Fibroblast of lung (primary cell): ENCODE results near the gene RIIAD1. TPM values are rescaled to one million over a fixed set of nuclear protein-coding genes. Genes with fewer than 3 reads are reported as not detected.
A peak's percentile ranks its signal among the peaks of the same experiment; 100 is the strongest.

ENCODE experiments used
- DNase-seq, 2 donors: peaks; one replicate each; pipeline versions ENCODE4 v3.0.0 to v3.0.0-alpha.2; 2010; ENCODE audit warnings: low read depth in 2 of 2
- H2AFZ ChIP-seq: 2 replicates; pipeline ENCODE4 v1.5.1; 2012; ENCODE audit warnings: low read length, control low read depth, inconsistent platforms
- H3K27ac ChIP-seq: 2 replicates; pipeline ENCODE4 v1.5.1; 2011; ENCODE audit warnings: low read length, control low read depth; ENCODE audit not compliant: insufficient read depth
- H3K27me3 ChIP-seq: 2 replicates; pipeline ENCODE4 v1.5.1; 2011; ENCODE audit warnings: mild to moderate bottlenecking, low read length; ENCODE audit not compliant: control insufficient read depth, insufficient read depth
- H3K36me3 ChIP-seq: 2 replicates; pipeline ENCODE4 v1.5.1; 2011; ENCODE audit warnings: low read length; ENCODE audit not compliant: control insufficient read depth, insufficient read depth
- H3K4me1 ChIP-seq: 2 replicates; pipeline ENCODE4 v1.5.1; 2011; ENCODE audit warnings: low read length; ENCODE audit not compliant: control insufficient read depth, insufficient read depth; ENCODE audit errors: extremely low read depth
- H3K4me2 ChIP-seq: 2 replicates; pipeline ENCODE4 v1.5.1; 2011; ENCODE audit warnings: low read length, control low read depth; ENCODE audit not compliant: insufficient read depth; ENCODE audit errors: extremely low read depth
- H3K4me3 ChIP-seq, 4 experiments: fragments of 200-600 bp in 1 of 4; sonication (generic) in 1 of 4; replicated peaks in 1 of 4; 2 replicates each; pipeline ENCODE4 v1.5.1; 2011 to 2016; ENCODE audit warnings: low read length in 4 of 4, low read depth in 3 of 4, mild to moderate bottlenecking in 3 of 4, control low read depth in 2 of 4, inconsistent platforms in 1 of 4, mixed read lengths in 1 of 4; ENCODE audit not compliant: insufficient read depth in 1 of 4; ENCODE audit errors: control extremely low read depth in 1 of 4
- H3K79me2 ChIP-seq: 2 replicates; pipeline ENCODE4 v1.5.1; 2012; ENCODE audit warnings: mild to moderate bottlenecking, low read length, inconsistent platforms; ENCODE audit not compliant: control insufficient read depth, insufficient read depth
- H3K9ac ChIP-seq: 2 replicates; pipeline ENCODE4 v1.5.1; 2011; ENCODE audit warnings: mild to moderate bottlenecking, low read length, control low read depth; ENCODE audit not compliant: insufficient read depth
- H3K9me3 ChIP-seq: 2 replicates; pipeline ENCODE4 v1.5.1; 2012; ENCODE audit warnings: low read depth, low read length; ENCODE audit not compliant: control insufficient read depth, insufficient read depth
- H4K20me1 ChIP-seq: 2 replicates; pipeline ENCODE4 v1.5.1; 2011; ENCODE audit warnings: low read length; ENCODE audit not compliant: control insufficient read depth, insufficient read depth; ENCODE audit errors: extremely low read depth
- EZH2 ChIP-seq: IDR thresholded peaks from 2 replicates; pipeline ENCODE4 v1.5.1; 2012; ENCODE audit warnings: low read length, control low read depth, mild to moderate bottlenecking; ENCODE audit errors: missing control alignments
- polyA plus RNA-seq, 2 donors: library from polyadenylated mRNA; depleted of rRNA in 1 of 2; stranded (reverse) in 1 of 2; unstranded in 1 of 2; fragments of >200 nt; gene quantifications; 2 replicates each; pipeline ENCODE4 v1.2.1, GENCODE V29; 2011 to 2012; ENCODE audit warnings: missing spikeins in 1 of 2
- total RNA-seq: library from RNA; depleted of rRNA; stranded (reverse); fragments of >200 nt; gene quantifications from 2 replicates; pipeline ENCODE4 v1.2.1, GENCODE V29; 2014
- TF ChIP-seq, protein P1 (sequence below), 2 donors: IDR thresholded peaks in 1 of 2; conservative IDR thresholded peaks in 1 of 2; 1 replicate in 1 of 2; 2 replicates in 1 of 2; pipeline ENCODE4 v1.5.1; 2011 to 2012; ENCODE audit warnings: low read length in 2 of 2, control low read depth in 1 of 2, inconsistent platforms in 1 of 2, low read depth in 1 of 2, mild to moderate bottlenecking in 1 of 2

Gene RIIAD1
- total and polyA plus RNA-seq, 2 donors (not counting 1 experiment from before 2014, with no cell fraction given), result not detected

DNA sequence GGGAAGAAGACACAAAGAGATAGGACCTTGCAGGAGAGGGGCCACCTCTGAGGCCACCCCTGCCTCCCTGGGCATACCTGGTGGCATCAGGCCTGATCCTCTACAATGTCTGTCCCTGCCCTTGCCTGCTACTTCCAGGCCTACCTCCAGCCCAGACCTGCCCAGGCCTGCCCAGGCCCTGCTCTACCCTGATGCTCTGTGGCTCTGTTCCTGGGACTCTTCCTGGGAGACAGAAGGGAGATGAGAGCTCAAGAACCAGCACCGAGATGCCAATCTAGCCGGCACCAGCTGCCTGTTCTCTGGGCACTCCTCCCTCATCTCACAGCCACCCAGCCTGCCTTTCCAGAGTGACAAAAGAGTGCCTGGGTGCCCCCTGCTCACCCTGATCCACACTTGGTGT lies 7.4 kb upstream of the RIIAD1 start:
- no peak overlapping the region for H3K9ac ChIP-seq
- no peak for DNase-seq
- TF ChIP-seq EZH2, result no peak
- TF ChIP-seq, protein P1, sequence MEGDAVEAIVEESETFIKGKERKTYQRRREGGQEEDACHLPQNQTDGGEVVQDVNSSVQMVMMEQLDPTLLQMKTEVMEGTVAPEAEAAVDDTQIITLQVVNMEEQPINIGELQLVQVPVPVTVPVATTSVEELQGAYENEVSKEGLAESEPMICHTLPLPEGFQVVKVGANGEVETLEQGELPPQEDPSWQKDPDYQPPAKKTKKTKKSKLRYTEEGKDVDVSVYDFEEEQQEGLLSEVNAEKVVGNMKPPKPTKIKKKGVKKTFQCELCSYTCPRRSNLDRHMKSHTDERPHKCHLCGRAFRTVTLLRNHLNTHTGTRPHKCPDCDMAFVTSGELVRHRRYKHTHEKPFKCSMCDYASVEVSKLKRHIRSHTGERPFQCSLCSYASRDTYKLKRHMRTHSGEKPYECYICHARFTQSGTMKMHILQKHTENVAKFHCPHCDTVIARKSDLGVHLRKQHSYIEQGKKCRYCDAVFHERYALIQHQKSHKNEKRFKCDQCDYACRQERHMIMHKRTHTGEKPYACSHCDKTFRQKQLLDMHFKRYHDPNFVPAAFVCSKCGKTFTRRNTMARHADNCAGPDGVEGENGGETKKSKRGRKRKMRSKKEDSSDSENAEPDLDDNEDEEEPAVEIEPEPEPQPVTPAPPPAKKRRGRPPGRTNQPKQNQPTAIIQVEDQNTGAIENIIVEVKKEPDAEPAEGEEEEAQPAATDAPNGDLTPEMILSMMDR (conservative IDR thresholded peaks at IDR 0.05 in 1 of 2, IDR thresholded peaks at IDR 0.05 in 1 of 2; ENCODE audit: low read depth in 1 of 2, low read length in 2 of 2), result no peak
- H2AFZ ChIP-seq, result no peak overlapping the region
- H3K9me3 ChIP-seq, result no peaks in the 10 kb centered on the region
- no peaks in the 10 kb centered on the region for H4K20me1 ChIP-seq
- H3K27ac ChIP-seq, result no peak overlapping the region
- no peaks in the 10 kb centered on the region for H3K36me3 ChIP-seq
- no peaks in the 10 kb centered on the region for H3K4me1 ChIP-seq
- H3K27me3 ChIP-seq, result peaks cover 38% of the 10 kb centered on the region
- no peak overlapping the region for H3K4me2 ChIP-seq
- H3K79me2 ChIP-seq, result no peaks in the 10 kb centered on the region
- H3K4me3 ChIP-seq, result no peak overlapping the region

GRCh38 chr1:151714820-151715725 lies 6.2 kb upstream of the RIIAD1 start:
- Histone ChIP-seq H2AFZ (no peak overlapping the region), H3K27me3 (peaks cover 47% of the 10 kb centered on the region), H3K79me2 (no peaks in the 10 kb centered on the region), H3K4me3 (no peak overlapping the region), H3K4me1 (no peaks in the 10 kb centered on the region), H3K36me3 (no peaks in the 10 kb centered on the region), H3K9me3 (no peaks in the 10 kb centered on the region), H3K27ac (no peak overlapping the region), H4K20me1 (no peaks in the 10 kb centered on the region), H3K9ac (no peak overlapping the region), H3K4me2 (no peak overlapping the region)
- no peak for DNase-seq
- TF ChIP-seq, protein P1 (conservative IDR thresholded peaks at IDR 0.05 in 1 of 2, IDR thresholded peaks at IDR 0.05 in 1 of 2; ENCODE audit: low read depth in 1 of 2, low read length in 2 of 2), result no peak
- TF ChIP-seq EZH2, result no peak

- H3K79me2 ChIP-seq, result no peaks in the 10 kb centered on the region
- peaks cover 47% of the 10 kb centered on the region for H3K27me3 ChIP-seq
- no peak overlapping the region for H3K4me3 ChIP-seq
- TF ChIP-seq, protein P1 (conservative IDR thresholded peaks at IDR 0.05 in 1 of 2, IDR thresholded peaks at IDR 0.05 in 1 of 2; ENCODE audit: low read depth in 1 of 2, low read length in 2 of 2), result peak in 1 of 2 donors; percentile 9
- no peak for TF ChIP-seq EZH2
- no peak overlapping the region for H3K9ac ChIP-seq
- H3K36me3 ChIP-seq, result no peaks in the 10 kb centered on the region
- no peaks in the 10 kb centered on the region for H3K9me3 ChIP-seq
- no peaks in the 10 kb centered on the region for H3K4me1 ChIP-seq
- DNase-seq, result no peak
- no peak overlapping the region for H2AFZ ChIP-seq
- H4K20me1 ChIP-seq, result no peaks in the 10 kb centered on the region
- H3K4me2 ChIP-seq, result no peak overlapping the region
- no peak overlapping the region for H3K27ac ChIP-seq
Measured at GRCh38 chr1:151715726-151716404, 5.5 kb upstream of the RIIAD1 start.
